Bone marrow (tissue), 2 donors: Measurements from ENCODE around the gene THUMPD1.
A peak's percentile ranks its signal among the peaks of the same experiment; 100 is the strongest.
"Not testable (repeated sequence)": the region's sequence is repeated elsewhere in the genome, so short reads cannot be mapped to it uniquely, and the experiment has no call there.

ENCODE experiments used
- DNase-seq, 2 donors: peaks; one replicate each; lab custom pipeline; 2025; lab: John Stamatoyannopoulos, UW

THUMPD1 gene

GRCh38 chr16:20747030-20747816 is 5.6 kb upstream of the THUMPD1 start:
- DNase-seq: peak in 1 of 2 donors; percentile 33

- DNase-seq: no peak
Measured at GRCh38 chr16:20746461-20746860, 4.8 kb upstream of the THUMPD1 start.

GRCh38 chr16:20744922-20745440 is 3.4 kb upstream of the THUMPD1 start:
- DNase-seq: peak in 1 of 2 donors; percentile 93

- no peak for DNase-seq
Measured at GRCh38 chr16:20743591-20743990, 2.0 kb upstream of the THUMPD1 start.

- DNase-seq: peak; percentile 75 to 95
Measured at GRCh38 chr16:20740901-20741521, 607 bp downstream of the THUMPD1 start.

GRCh38 chr16:20740007-20740883 is 1.4 kb downstream of the THUMPD1 start:
- DNase-seq: peak in 1 of 2 donors; percentile 52

GRCh38 chr16:20735490-20735889 is 6.1 kb downstream of the THUMPD1 start:
- no peak for DNase-seq

- DNase-seq: no peak
Measured at GRCh38 chr16:20734782-20735181, 6.8 kb downstream of the THUMPD1 start.

- no peak for DNase-seq
Measured at GRCh38 chr16:20734056-20734455, 7.6 kb downstream of the THUMPD1 start.

GRCh38 chr16:20729141-20729540 is 12.5 kb downstream of the THUMPD1 start:
- DNase-seq: no peak

- no peak for DNase-seq
Measured at GRCh38 chr16:20727181-20727580, 14.4 kb downstream of the THUMPD1 start.

- DNase-seq: no peak
Measured at GRCh38 chr16:20726661-20727060, 15.0 kb downstream of the THUMPD1 start.

GRCh38 chr16:20720251-20720650 is 21.4 kb downstream of the THUMPD1 start:
- no peak for DNase-seq

- DNase-seq: not testable (repeated sequence)
Measured at GRCh38 chr16:20717718-20718117, 23.9 kb downstream of the THUMPD1 start.

GRCh38 chr16:20711277-20711911 is 30.2 kb downstream of the THUMPD1 start:
- no peak for DNase-seq

- DNase-seq: not testable (repeated sequence)
Measured at GRCh38 chr16:20708129-20708528, 33.5 kb downstream of the THUMPD1 start.

- DNase-seq: no peak
Measured at GRCh38 chr16:20707461-20707860, 34.2 kb downstream of the THUMPD1 start.

- not testable (repeated sequence) for DNase-seq
Measured at GRCh38 chr16:20705972-20706371, 35.6 kb downstream of the THUMPD1 start.

- DNase-seq: no peak
Measured at GRCh38 chr16:20704281-20704680, 37.3 kb downstream of the THUMPD1 start.

- not testable (repeated sequence) for DNase-seq
Measured at GRCh38 chr16:20701692-20702091, 39.9 kb downstream of the THUMPD1 start.

GRCh38 chr16:20696618-20697017 is 45.0 kb downstream of the THUMPD1 start:
- DNase-seq: no peak

GRCh38 chr16:20695024-20695423 is 46.6 kb downstream of the THUMPD1 start:
- no peak for DNase-seq
